NCI-H460 (cell line): ENCODE measurements around the gene ZNF362. TPM values are rescaled to one million over a fixed set of nuclear protein-coding genes. Genes with fewer than 3 reads are reported as not detected.
"Not testable (repeated sequence)": the region's sequence is repeated elsewhere in the genome, so short reads cannot be mapped to it uniquely, and the experiment has no call there.

ENCODE experiments used
- DNase-seq: peaks from one replicate; pipeline ENCODE4 v3.0.0-alpha.2; 2016; ENCODE audit warnings: low read depth; ENCODE audit errors: extremely low read depth
- polyA plus RNA-seq: library from polyadenylated mRNA; depleted of rRNA; stranded (reverse); fragments of >200 nt; gene quantifications from 2 replicates; pipeline ENCODE4 v1.2.3, GENCODE V29; 2014; cell fraction: nucleus; rRNA removed
- total RNA-seq: library from RNA; depleted of rRNA; stranded (reverse); fragments of >200 nt; shearing (Covaris generic); gene quantifications from 2 replicates; pipeline ENCODE4 v1.2.3, GENCODE V29; 2014; rRNA removed

The ZNF362 gene, protein sequence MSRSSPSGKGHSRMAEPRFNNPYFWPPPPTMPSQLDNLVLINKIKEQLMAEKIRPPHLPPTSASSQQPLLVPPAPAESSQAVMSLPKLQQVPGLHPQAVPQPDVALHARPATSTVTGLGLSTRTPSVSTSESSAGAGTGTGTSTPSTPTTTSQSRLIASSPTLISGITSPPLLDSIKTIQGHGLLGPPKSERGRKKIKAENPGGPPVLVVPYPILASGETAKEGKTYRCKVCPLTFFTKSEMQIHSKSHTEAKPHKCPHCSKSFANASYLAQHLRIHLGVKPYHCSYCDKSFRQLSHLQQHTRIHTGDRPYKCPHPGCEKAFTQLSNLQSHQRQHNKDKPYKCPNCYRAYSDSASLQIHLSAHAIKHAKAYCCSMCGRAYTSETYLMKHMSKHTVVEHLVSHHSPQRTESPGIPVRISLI
- total RNA-seq = 1.1 and 2.5 TPM in 2 replicates
- polyA plus RNA-seq = 1.6 and 5.5 TPM in 2 replicates

DNA sequence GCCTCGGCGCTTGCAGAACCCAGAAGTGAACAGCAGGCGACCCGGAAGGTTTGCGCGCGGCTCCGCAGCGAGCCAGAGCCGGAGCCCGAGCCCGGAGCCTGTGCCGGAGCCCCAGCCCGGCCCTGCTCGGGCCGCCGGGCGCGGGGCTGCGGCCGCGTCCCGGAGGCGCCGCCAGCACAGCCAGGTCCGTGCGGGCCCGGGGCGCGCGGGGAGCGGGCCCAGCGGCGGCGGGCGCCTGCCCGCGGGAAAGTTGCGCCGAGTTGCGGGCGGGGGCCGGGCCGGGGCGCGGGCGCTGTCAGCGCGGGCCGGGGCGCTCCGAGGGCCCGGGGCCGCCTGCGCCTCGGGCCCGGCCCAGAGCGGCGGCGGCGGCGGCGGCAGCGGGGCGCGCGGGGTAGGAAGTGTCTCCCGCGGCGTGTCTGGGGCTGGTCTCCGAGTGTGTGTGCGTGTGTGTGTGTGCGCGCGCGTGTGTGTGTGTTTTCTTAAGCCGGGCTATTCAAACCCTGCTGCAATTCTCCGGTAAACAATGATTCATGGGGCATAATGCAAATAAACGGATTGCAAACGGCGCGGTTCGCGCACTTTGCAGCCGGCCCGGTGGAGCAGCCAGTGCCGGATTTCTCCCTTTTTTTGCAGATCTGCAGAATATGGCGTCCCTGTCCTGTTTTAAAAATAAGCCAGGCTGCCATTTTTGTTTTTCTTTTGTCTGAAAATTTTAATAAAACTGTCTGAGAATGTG lies at the start of gene ZNF362:
Gene ZNF362, plus strand, starts transcription at position 22 of the 736 bp plus-strand sequence. CDS start 14,083 bp downstream, outside the sequence.
- DNase-seq = peak; percentile 48

DNA sequence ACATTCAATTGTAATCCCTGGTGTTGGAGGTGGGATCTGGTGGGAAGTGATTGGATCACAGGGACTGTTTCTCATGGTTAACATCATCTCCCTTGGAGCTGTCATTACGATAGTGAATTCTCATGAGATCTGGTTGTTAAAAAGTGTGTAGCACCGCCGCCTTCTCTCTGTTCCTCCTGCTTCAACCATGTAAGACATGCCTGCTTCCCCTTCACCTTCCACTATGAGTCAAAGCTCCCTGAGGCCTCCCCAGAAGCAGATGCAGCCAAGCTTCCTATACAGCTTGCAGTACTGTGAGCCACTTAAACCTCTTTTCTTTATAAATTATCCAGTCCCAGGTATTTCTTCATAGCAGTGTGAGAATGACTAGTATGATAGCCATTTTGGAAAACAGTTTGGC lies 44.3 kb upstream of the ZNF362 start:
- no peak for DNase-seq

DNA sequence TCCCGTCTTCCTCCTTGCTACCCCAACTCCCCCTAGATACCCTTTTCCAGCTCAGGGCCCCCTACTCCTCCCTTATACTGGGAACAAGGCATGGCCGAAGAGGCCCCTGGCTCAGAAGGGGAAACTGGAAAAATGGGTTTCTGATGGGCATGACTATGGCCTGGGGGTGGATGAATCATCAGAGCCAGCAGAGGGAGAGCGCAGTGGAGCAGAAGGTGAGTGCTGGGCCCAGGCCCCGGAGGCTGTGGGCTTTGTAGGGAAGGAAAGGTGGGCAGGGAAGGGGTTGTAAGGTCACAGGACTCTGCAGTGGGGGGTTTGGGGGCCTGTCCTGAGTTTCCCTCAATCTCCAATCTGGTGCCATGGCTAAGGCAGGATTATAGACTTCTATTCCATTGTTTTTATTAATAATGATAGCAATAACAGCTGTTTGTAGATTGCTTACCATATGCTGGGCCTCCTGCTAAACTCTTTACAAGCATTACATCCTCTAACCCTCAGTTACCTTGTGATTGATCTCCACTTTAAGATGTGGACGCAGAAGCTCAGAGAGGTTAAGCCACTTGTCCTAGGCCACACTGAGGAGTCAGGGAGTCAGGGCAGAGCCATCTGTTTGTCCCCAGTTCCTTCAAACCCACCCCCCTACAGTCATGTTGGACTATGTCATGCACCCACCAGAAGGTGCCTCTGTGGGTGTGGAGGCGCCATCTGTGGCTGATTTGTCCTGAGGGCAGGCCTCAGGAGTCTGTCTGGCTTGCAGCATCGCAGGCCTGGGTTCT lies 36.2 kb upstream of the ZNF362 start:
- DNase-seq = no peak

DNA sequence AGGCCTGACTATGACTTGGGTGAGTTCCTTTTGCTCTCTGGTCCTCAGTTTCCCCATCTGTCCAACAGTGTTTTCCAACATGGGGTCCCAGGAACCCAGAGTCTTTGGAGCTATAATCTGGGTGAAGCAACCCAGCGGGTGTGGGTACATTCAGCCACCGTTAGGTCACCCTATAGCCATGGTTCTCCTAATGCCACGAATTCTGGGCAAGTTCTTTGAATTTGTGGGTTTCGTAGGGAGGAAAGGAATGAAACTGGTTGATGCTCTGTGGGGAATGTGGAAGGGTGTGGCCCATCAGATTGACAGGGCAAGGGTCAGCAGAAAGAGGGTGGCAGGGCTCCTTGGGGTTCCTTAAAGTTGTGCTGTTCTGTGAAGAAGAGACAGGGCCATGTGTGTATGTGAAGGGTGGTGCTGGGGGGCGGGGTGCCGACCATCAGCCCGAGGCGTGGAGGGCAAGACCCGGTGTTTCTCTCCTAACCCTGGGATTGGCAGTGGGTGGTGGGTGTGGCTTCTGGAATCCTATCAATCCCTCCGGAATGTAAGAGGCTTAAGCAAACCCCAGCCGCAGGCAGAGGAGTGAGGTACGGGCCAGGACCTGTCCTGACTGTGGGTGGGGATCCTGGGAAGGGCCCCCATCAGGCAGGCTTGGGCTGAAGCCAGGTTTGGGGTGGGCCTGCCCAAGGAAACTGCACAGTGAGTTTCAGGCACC lies 35.5 kb upstream of the ZNF362 start:
- DNase-seq = no peak

GRCh38 chr1:33221385-33221758 lies 34.9 kb upstream of the ZNF362 start:
- no peak for DNase-seq

- no peak for DNase-seq
These were observed 33.9 kb upstream of the ZNF362 start for GRCh38 chr1:33222381-33222780.

GRCh38 chr1:33224166-33224707 lies 32.1 kb upstream of the ZNF362 start:
- DNase-seq = no peak

DNA sequence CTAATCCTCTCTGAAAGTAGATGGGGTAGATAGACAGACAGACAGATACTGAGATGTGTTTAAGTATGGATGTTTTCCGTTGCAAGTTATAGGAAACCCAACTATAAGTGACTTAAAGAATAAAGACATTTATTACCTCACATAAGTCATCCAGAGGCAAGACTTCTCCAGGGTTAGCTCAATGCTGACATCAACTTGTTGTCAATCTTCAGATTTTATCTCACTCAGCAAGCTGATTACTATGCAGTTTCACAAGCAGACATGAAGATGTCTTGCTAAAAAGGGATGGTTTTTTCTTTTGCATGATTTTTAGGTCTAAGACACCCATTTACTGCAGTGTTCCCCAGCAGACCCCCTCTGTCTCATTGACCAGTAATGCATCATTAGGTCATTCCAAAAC lies 30.7 kb upstream of the ZNF362 start:
- DNase-seq = no peak

GRCh38 chr1:33228935-33229487 lies 27.3 kb upstream of the ZNF362 start:
- no peak for DNase-seq

- DNase-seq = no peak
These were observed 25.1 kb upstream of the ZNF362 start for GRCh38 chr1:33231166-33231565.

DNA sequence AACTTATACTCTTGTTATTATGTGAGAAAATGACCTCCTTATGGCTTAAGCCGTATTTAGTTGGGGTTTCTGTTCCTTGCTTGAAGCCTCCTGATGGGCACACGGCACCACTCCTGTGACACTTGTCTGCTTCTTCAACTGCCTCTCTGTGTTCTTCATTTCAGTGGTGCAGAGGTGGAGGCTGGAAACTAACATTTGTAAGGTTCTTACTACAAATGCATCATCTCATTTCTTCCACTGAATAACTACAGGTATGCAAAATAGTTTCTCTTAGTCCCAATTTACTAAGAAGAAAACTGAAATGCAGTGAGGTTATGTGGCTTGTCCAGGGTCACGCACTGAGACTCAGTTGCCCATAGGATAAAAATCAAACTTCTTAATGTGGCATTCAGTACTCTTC lies 23.6 kb upstream of the ZNF362 start:
- no peak for DNase-seq

DNA sequence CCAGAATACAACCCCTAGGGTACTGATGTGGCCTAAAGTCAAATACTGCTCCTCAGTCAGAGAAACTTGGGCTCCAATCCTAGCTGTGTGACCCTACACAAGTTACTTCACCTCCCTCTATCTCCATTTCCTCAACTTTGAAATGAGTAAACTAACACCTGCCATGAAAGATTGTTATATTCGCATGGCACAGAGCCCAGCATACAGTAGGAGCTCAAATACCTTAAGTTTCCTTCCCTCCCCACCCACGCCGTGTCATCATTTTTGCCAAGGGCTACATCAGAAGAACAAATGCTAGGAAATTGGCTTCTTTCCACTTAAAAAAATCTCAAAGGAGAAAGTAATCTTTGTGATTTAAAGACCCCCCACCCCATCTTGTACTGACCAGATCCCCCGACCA lies 22.2 kb upstream of the ZNF362 start:
- no peak for DNase-seq

DNA sequence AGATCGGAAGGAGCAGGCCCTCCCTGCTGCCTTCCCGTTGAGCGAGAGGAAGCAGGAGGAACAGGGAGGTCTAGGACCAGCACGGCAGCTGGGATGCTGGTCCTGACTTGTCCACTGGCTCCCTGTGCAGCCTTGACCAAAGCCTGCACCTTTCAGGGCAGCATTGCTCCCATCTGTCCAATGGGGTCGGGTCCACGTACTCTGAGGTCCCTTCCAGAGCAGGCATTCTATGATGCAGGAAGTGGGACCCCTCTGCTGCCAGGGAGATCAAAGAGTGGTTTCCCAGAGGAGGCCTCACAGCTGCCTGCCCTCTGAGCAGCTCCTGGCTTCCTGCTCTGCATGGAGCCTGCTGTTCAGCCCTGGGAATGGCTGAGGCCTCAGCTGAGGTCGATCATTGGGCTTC lies 21.7 kb upstream of the ZNF362 start:
- DNase-seq = no peak

GRCh38 chr1:33235521-33235920 lies 20.8 kb upstream of the ZNF362 start:
- DNase-seq = no peak

DNA sequence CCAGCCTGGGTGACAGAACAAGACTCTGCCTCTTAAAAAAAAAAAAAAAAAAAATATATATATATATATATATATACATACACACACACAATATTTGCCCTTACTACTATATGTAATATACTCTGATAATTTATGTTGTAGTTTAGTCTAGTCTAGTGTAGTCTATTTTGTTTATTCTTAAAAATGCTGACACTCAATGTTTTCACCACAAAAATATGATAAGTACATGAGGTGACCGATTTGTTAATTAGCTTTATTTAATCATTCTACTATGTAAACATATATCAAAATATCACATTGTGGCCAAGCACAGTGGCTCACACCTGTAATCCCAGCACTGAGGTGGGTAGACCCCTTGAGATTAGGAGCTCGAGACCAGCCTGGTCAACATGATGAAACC lies 19.8 kb upstream of the ZNF362 start:
- DNase-seq = no peak

GRCh38 chr1:33237579-33237978 lies 18.7 kb upstream of the ZNF362 start:
- DNase-seq = no peak

DNA sequence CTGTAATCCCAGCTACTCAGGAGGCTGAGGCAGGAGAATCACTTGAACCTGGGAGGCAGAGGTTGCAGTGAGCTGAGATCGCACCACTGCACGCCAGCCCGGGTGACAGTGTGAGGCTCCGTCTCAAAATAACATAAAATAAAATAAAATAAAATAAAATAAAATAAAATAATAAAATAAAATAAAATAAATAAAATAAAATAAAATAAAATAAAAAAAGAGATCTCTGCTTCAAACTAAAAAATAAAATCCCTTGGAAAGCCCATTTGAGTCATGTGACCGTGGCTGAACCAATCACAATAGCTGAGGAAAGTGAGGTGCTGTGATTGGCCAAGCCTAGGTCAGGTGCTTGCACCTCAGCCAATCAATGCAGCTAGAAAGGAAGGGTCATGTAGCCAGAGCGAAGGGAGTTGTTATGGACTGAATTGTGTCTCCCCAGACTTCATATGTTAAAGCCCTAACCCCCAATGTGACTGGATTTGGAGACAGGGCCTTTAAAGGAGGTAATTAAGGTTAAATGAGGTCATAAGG lies 18.0 kb upstream of the ZNF362 start:
- DNase-seq = not testable (repeated sequence)

GRCh38 chr1:33239410-33239809 lies 16.9 kb upstream of the ZNF362 start:
- not testable (repeated sequence) for DNase-seq

DNA sequence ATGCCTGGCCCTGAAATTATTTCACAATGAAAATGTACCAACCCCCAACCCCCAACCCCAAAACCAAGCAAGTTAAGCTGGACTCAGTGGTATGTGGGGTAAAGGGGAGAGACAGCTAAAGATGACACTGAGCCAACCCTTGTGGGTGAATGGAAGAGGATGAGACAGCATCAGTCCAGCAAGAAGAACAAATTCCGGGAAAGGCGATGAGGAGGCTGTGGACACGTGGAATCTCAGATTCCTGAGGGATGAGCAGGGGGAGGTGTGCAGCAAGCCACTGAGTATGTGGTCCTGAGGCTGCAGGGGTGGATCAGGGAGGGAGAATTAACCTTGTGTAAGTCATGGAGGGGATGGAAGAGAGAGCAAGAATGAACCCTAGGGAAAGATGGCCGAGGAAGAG lies 14.4 kb upstream of the ZNF362 start:
- no peak for DNase-seq

- DNase-seq = no peak
These were observed 13.6 kb upstream of the ZNF362 start for GRCh38 chr1:33242652-33243051.
